Kidney (tissue), 14 donors: ENCODE results near the gene HSD17B4. TPM values are rescaled to one million over a fixed set of nuclear protein-coding genes. Genes with fewer than 3 reads are reported as not detected.
"Not testable (repeated sequence)": the region's sequence is repeated elsewhere in the genome, so short reads cannot be mapped to it uniquely, and the experiment has no call there.

ENCODE experiments used
- DNase-seq, 5 donors: peaks; one replicate each; pipeline ENCODE4 v3.0.0-alpha.2; 2013 to 2020
- FAIRE-seq: peaks from 2 replicates; lab custom pipeline; 2012; peaks lifted over from hg19 to GRCh38; lab: Jason Lieb, UNC
- H3K27ac ChIP-seq, 2 donors: one replicate each; pipeline ENCODE4 v1.7.0; 2013; ENCODE audit warnings: low read depth in 2 of 2, low read length in 2 of 2, inconsistent platforms in 1 of 2
- H3K27me3 ChIP-seq: one replicate; pipeline ENCODE4 v1.7.1; 2013; ENCODE audit warnings: low read length, inconsistent platforms; ENCODE audit not compliant: control insufficient read depth, insufficient read depth
- H3K36me3 ChIP-seq, 3 donors: one replicate each; pipeline versions ENCODE4 v1.7.0 to v1.7.1; 2013; ENCODE audit warnings: low read length in 3 of 3, control low read depth in 1 of 3, inconsistent platforms in 1 of 3; ENCODE audit not compliant: insufficient read depth in 3 of 3, control insufficient read depth in 2 of 3
- H3K4me1 ChIP-seq, 3 donors: one replicate each; pipeline versions ENCODE4 v1.7.0 to v1.7.1; 2013; ENCODE audit warnings: low read length in 3 of 3, inconsistent platforms in 1 of 3, low read depth in 1 of 3; ENCODE audit not compliant: control insufficient read depth in 2 of 3, insufficient read depth in 2 of 3
- H3K4me3 ChIP-seq, 3 donors: one replicate each; pipeline versions ENCODE4 v1.7.0 to v1.8.1; 2013; ENCODE audit warnings: low read length in 3 of 3, control low read depth in 1 of 3, inconsistent platforms in 1 of 3
- H3K9ac ChIP-seq, 3 donors: one replicate each; pipeline versions ENCODE4 v1.7.0 to v1.7.1; 2013; ENCODE audit warnings: low read length in 3 of 3, control low read depth in 1 of 3, inconsistent platforms in 1 of 3
- H3K9me3 ChIP-seq, 3 donors: one replicate each; pipeline versions ENCODE4 v1.7.0 to v1.7.1; 2013; ENCODE audit warnings: low read length in 3 of 3, control low read depth in 1 of 3, inconsistent platforms in 1 of 3; ENCODE audit not compliant: control insufficient read depth in 2 of 3, insufficient read depth in 1 of 3
- CTCF ChIP-seq: IDR thresholded peaks from 3 replicates; pipeline ENCODE4 v1.5.1; 2012; ENCODE audit warnings: mild to moderate bottlenecking, moderate library complexity, borderline replicate concordance; ENCODE audit not compliant: insufficient read depth; ENCODE audit errors: extremely low read depth
- intact Hi-C: fragments of 100-400 bp; cut with DNase I; formaldehyde crosslinking; loops from one replicate; pipeline ENCODE4 v1.11.1; 2022
- polyA plus RNA-seq: library from polyadenylated mRNA; stranded (reverse); fragments of 350-450 nt; fragmentation: Illumina TruSeq; extraction: RNeasy Lipid Tissue Mini Kit (QIAGEN cat#74804); gene quantifications from one replicate; pipeline ENCODE4 v1.2.3, GENCODE V29; 2014; ENCODE audit warnings: low read depth, low replicate concordance; ENCODE audit not compliant: insufficient read depth
- total RNA-seq: library from RNA; stranded (reverse); fragmentation: NEBNext Ultra II Directional; extraction: Animal tissue kit (Norgen Biotek cat#: 25700); gene quantifications from one replicate; pipeline ENCODE4 v1.2.1, GENCODE V29; 2021
- donor health status: control.
- donor health status: control.
- donor health status: control.
- donor health status: control.
- donor health status: control.
- donor health status: DM: yes; HTN: yes; CAD: no.
- donor health status: Normal renal cell carcinoma (clear cell type).

Gene HSD17B4
- total and polyA plus RNA-seq, 2 donors from 2014 or later, result 202 to 212 TPM

- Histone ChIP-seq H3K4me3 (no peak overlapping the region), H3K36me3 (peaks cover 7 to 11% (median 8%) of the 10 kb centered on the region in 3 donors), H3K4me1 (no peaks in the 10 kb centered on the region), H3K27me3 (no peaks in the 10 kb centered on the region), H3K9me3 (no peaks in the 10 kb centered on the region), H3K9ac (no peak overlapping the region), H3K27ac (no peak overlapping the region)
- no peak for TF ChIP-seq CTCF
- no peak for DNase-seq
- FAIRE-seq, result no peak
- intact Hi-C loops, result no loop called here
Observed at GRCh38 chr5:119483155-119483554, 30.9 kb downstream of the HSD17B4 start.

DNA sequence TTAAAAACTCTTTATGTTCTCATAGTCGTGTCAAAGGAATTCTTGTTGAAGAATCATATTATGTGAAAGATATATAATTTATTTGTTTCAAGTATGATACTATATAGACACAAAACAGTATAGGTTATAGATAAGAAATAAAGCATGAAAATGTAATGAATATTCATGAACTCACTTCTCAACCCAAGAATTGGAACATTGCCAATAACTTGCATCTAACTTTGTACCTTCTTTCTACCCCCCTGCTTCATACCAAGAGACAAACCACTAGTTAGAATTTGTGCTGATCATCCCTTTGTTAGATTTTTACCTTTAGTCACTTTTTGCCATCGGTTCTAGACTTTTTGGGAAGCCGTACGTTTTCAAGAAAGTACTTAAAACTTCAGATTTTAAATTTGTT lies 32.6 kb downstream of the HSD17B4 start:
- intact Hi-C loops, result no loop called here
- H3K4me3 ChIP-seq, result no peak overlapping the region
- H3K9me3 ChIP-seq, result no peaks in the 10 kb centered on the region
- H3K36me3 ChIP-seq, result peaks cover 3 to 8% (median 6%) of the 10 kb centered on the region in 3 donors
- H3K9ac ChIP-seq, result no peak overlapping the region
- H3K27me3 ChIP-seq, result no peaks in the 10 kb centered on the region
- no peak for DNase-seq
- no peaks in the 10 kb centered on the region for H3K4me1 ChIP-seq
- no peak for FAIRE-seq
- no peak overlapping the region for H3K27ac ChIP-seq
- TF ChIP-seq CTCF, result no peak

DNA sequence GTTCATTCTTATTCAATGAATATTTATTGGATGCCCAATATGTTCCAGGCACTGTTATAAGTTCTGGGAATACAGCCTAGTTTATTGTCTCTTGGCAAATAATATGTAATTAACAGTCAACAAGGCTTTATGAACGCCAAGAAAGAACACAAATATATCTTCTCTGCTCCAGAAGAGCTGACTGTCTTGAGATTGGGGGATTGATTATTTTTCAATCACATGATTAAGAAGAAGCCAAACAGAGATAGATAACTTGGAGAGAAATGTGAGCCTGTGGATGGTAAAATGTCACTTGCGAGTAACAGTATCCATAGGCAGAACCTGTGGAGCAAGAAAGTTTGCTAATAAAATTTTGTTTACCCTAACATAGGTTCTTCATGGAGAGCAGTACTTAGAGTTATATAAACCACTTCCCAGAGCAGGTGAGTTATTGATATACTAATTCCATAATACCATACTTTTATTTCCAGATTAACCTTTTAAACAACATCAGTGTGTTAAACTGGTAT lies 49.4 kb downstream of the HSD17B4 start:
- FAIRE-seq (no peak), DNase-seq (no peak)
- no peaks in the 10 kb centered on the region for H3K4me1 ChIP-seq
- no peak for TF ChIP-seq CTCF
- H3K27ac ChIP-seq, result no peak overlapping the region
- intact Hi-C loops, result no loop called here
- H3K9me3 ChIP-seq, result peaks cover 0 to 11% (median 2%) of the 10 kb centered on the region in 3 donors
- H3K4me3 ChIP-seq, result no peak overlapping the region
- no peaks in the 10 kb centered on the region for H3K27me3 ChIP-seq
- peaks cover 2 to 5% (median 4%) of the 10 kb centered on the region in 3 donors for H3K36me3 ChIP-seq
- H3K9ac ChIP-seq, result no peak overlapping the region

GRCh38 chr5:119503939-119504338 lies 51.6 kb downstream of the HSD17B4 start:
- intact Hi-C loops, H3K9ac ChIP-seq, H3K4me3 ChIP-seq, DNase-seq, H3K4me1 ChIP-seq, H3K27ac ChIP-seq, H3K36me3 ChIP-seq, H3K27me3 ChIP-seq, FAIRE-seq: not testable (repeated sequence)
- peaks cover 0 to 11% (median 2%) of the 10 kb centered on the region in 3 donors for H3K9me3 ChIP-seq
